Measurements from ENCODE around the gene TYMS.

- TF ChIP-seq CTCF (IDR thresholded peaks at IDR 0.05) (no peak), POLR2A (IDR thresholded peaks at IDR 0.05) (no peak)
Measured at GRCh38 chr18:668260-668659, 10.8 kb downstream of the TYMS start.
